Islet of Langerhans (tissue), 1 donor: ENCODE data around the gene PAGE2.
"Not testable (repeated sequence)": the region's sequence is repeated elsewhere in the genome, so short reads cannot be mapped to it uniquely, and the experiment has no call there.

Source experiments
- FAIRE-seq: peaks from one replicate; lab custom pipeline; 2011; peaks lifted over from hg19 to GRCh38; lab: Jason Lieb, UNC

The PAGE2 gene

GRCh38 chrX:55088795-55089489 is at the start of gene PAGE2:
PAGE2 (plus strand) TSS chrX:55089018; CDS start chrX:55090021, 1,003 bp downstream.
- no peak for FAIRE-seq

DNA sequence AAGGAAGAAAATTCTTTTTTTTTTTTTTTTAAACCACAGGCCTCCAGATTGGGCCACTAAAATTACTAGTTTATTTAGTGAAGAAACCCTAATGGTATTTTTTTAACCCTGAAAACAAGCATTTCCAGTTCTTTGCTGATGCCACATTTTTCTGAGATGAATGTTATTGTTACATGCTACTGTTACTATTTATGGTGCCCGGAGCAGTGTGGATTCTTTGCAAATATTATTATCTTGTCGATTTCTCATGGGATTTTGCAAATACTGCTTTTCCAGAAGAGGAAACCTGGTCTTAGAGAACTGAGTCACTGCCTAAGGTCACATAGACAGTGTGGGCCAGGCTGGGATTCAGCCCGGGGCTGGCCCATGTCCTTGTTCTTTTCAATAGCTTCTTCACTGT is 49.3 kb upstream of the PAGE2 start:
- FAIRE-seq = no peak

GRCh38 chrX:55041514-55041913 is 47.3 kb upstream of the PAGE2 start:
- FAIRE-seq = no peak

DNA sequence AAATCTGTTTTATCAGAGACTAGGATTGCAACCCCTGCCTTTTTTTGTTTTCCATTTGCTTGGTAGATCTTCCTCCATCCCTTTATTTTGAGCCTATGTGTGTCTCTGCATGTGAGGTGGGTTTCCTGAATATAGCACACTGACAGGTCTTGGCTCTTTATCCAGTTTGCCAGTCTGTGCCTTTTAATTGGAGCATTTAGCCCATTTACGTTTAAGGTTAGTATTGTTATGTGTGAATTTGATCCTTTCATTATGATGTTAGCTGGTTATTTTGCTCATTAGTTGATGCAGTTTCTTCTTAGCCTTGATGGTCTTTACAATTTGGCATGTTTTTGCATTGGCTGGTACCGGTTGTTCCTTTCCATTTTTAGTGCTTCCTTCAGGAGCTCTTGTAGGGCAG is 38.2 kb upstream of the PAGE2 start:
- not testable (repeated sequence) for FAIRE-seq

GRCh38 chrX:55056820-55057674 is 31.8 kb upstream of the PAGE2 start:
- peak; percentile 93 for FAIRE-seq

DNA sequence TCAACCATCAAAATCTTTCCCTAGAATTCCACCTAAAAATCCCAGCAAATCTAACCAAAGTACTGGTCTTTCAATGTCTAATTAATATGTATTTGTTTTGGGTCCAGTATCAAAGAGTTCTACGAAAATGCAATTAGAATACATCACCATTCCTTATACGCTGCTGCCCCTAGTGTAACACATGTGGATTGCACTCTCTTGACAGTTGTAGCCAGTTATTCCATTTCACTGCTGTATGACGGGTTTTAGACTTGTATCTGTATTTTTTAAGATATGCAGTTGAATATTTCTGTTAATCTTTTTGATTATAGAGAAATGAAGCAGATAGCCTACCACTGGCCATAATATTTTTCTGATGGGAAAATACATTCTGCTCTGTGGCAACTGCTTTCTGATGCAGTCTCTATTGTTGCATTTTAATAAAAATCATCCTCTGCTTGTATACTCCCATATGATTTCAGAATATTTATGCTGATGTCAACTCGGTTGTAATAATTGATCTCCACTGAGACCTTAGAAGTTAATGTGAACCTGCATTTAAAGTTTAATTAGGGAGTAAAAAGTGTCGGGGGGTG is 31.1 kb upstream of the PAGE2 start:
- FAIRE-seq = peak; percentile 95

DNA sequence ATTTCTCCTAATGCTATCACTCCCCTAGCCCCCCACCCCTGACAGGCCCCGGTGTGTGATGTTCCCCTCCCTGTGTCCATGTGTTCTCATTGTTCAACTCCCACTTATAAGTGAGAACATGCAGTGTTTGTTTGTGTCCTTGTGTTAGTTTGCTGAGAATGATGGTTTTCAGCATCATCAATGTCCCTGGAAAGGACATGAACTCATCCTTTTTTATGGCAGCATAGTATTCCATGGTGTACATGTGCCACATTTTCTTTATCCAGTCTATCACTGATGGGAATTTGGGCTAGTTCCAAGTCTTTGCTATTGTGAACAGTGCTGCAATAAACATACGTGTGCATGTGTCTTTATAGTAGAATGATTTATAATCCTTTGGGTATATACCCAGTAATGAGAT is 21.6 kb upstream of the PAGE2 start:
- FAIRE-seq = not testable (repeated sequence)

DNA sequence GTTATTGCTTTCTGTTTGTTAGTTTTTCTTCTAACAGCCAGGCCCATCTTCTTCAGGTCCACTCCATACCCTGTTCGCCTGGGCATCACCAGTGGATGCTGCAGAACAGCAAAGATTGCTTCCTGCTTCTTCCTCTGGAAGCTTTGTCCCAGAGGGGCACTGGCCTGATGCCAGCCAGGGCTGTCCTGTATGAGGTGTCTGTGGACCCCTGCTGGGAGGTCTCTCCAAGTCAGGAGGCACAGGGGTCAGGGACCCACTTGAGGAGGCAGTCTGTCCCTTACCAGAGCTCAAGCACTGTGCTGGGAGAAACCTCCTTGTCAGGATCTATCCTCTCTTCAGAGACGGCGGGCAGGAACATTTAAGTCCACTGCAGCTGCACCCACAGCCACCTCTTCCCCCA is 16.5 kb upstream of the PAGE2 start:
- no peak for FAIRE-seq

DNA sequence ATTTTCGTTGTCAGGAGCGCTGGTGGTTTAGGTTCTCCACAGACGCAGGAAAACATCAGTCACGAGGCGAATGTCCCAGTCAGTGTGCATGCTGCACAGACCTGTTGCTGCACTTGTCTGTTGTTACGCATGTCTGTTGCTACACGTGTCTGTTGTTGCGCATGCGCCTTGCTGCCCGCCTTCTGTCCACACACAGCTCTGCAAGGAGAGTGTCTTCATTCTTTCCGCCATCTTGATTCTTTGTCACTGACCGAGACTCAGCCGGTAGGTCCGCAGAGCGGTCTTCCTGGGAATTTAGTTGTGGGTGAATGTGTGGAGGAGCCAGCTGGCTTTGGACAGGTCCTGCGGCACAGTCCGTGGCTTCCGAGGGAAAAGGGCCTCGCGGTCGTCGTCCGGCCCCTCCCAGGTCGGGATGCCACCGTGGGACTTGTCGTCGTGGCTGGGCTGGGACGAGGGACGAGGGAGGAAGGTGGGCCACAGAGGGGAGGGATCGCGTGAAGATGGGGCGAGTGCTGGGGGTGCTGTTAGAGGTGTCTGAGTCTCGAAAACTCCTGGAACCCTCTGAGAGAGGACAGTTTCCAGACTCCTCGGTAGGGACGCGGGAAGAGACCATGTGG is 13.9 kb upstream of the PAGE2 start, which contains the start of gene PAGE2B:
TSS of gene PAGE2B (plus strand) at position 180 of the 617 bp plus-strand sequence. CDS start 1,012 bp downstream, outside the sequence.
- FAIRE-seq = no peak

DNA sequence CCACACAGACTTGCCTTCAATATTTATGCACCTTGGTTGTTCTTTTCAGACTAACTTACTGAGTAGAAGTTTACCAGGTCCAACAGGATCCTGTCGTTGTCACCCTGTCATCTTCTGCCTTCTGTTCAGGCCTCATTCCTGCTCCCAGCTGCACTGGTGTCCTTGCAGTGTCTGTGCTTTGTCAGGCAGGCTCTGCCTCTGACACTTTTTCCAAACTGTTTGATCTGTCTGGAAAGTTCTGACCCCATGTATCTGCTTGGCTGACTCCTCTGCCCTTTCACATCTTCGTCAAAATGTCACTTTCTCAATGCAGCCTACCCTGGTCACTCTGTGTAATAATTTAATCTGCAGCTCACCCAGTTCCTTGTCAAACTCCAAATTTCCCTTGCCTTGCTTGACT is 9.9 kb downstream of the PAGE2 start:
- no peak for FAIRE-seq

- no peak for FAIRE-seq
These were observed 10.3 kb downstream of the PAGE2 start for GRCh38 chrX:55099162-55099561.

DNA sequence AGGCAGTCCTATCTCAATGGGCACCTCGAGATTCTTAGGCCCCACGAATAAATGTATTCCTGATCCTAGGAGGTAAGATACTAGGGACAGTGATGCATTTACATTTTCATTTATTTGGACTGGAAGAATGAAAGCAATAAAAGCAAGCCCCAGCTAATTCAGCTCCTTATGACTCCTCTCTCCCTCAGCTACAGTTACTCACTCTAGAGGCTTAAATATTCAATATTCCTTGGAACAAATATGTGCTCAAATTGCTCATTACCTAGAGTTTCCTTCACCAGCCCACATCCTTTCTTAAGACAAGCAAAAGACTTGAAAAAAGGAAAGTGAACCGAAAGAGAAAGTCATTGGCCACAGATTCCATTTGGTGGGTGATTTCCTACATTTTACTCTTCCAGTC is 13.9 kb downstream of the PAGE2 start:
- FAIRE-seq = no peak

GRCh38 chrX:55107262-55107661 is 18.4 kb downstream of the PAGE2 start:
- FAIRE-seq = no peak

DNA sequence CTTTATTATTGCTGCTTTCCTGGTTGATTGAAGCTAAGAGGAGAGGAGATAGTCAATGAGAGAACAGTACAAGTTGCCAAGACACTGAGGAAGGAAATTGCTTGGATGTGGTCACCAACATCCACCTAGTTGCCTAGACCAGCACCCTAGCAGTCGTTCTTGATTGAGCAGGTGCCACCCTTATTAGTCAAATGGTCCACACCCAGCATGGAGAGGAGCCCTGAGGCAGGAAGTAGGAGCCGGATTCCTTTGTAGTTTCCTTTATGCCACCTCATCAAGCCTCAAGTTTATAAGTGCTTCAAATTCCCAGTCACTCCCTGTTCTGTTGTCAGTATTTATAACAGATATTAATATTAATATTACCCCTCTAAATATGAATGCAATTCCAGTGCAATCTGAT is 19.1 kb downstream of the PAGE2 start:
- FAIRE-seq = no peak

- no peak for FAIRE-seq
These were observed 20.5 kb downstream of the PAGE2 start for GRCh38 chrX:55109306-55109705.

- no peak for FAIRE-seq
These were observed 22.9 kb downstream of the PAGE2 start for GRCh38 chrX:55111578-55112254.

- not testable (repeated sequence) for FAIRE-seq
These were observed 27.8 kb downstream of the PAGE2 start for GRCh38 chrX:55116589-55116988.

DNA sequence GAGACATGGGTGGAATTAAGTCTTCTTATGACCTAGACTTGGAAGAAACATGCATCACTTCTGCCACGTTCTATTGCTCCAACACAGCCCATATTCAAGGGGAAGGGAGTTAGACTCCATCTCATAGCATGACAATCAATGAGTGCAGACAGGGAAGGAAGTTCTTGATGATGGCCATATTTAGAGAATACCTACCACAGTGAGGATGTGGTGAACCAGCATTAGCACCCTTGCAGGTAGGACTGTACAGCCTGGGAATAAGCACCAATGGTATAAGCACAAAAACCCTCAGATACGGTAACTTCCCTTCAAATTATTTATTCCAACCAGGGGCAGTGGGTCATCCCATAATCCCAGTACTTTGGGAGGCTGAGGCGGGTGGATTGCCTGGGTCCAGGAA is 29.8 kb downstream of the PAGE2 start:
- no peak for FAIRE-seq

- no peak for FAIRE-seq
These were observed 30.5 kb downstream of the PAGE2 start for GRCh38 chrX:55119271-55119670.

GRCh38 chrX:55119712-55120111 is 30.9 kb downstream of the PAGE2 start:
- FAIRE-seq = no peak

DNA sequence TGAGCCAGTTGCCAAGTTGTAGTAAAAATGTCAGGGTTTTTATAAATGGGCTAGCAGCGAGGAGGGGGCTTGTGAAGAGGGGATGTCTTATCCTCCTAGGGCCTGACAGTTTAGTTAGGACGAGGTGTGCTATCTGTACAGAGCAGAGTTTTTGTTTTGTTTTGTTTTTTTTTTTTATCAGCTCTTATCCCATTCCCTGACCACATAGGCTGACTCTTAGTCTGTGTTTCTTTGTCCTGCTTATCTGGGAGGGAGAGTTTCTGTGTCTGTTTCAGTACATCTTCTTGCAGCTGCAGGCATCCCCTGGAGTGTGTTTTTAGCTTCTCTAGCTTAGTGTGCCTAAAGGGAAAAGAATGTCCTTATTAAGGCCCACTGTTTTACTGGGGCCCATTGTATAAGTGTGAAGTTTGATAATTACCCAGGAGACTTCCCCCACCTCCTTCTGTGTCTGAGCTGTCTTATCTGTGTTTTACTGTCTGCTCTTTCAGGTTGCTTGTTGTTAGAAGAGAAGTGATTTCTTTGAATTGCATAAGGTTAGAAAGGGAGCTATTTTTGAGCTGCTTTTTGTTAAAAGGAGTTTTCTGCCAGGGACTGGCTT is 32.0 kb downstream of the PAGE2 start:
- FAIRE-seq = no peak

- FAIRE-seq = no peak
These were observed 35.1 kb downstream of the PAGE2 start for GRCh38 chrX:55123900-55124299.
